Measurements from ENCODE around the gene HERPUD2. TPM values are rescaled to one million over a fixed set of nuclear protein-coding genes. Genes with fewer than 3 reads are reported as not detected.

HERPUD2 gene
- total and polyA plus RNA-seq, 2 of the 4 experiments (the other 2 are of a cell fraction), result 22.2 to 27.2 TPM

DNA sequence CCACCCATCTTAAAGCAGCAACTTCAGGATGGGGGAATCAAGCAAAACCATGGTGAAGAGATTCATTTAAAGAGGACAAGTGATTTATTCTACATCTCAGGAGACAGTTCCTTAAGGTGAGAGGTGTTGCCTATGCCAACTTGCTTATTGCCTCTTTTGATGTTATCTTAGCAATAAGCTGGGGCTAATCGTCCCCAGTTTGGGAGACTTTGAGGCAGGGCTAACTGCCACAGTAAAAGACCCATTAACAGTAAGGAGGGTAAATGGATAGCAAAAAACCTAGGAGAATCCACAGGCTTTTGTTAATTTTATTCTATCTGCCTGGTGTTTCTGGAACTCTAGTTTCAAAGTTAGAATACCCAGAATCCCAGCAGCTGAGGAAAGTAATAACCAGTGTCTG, 22.1 kb upstream of the HERPUD2 start:
- Histone ChIP-seq H3K79me1 (ENCODE audit: low read depth in 1 of 2, low read length in 2 of 2) (no peaks in the 10 kb centered on the region), H3K36me3 (ENCODE audit: control insufficient read depth, insufficient read depth, low read length) (no peaks in the 10 kb centered on the region), H4K91ac (ENCODE audit: insufficient read depth, low read depth, low read length) (no peak overlapping the region), H4K8ac (ENCODE audit: low read depth in 2 of 2, low read length in 2 of 2) (no peak overlapping the region), H2BK15ac (ENCODE audit: low read depth, low read length) (no peak overlapping the region), H3K4me1 (ENCODE audit: control insufficient read depth, insufficient read depth, low read length) (peaks cover 4% of the 10 kb centered on the region; the same call in 1 of the 2 replicates), H3K27me3 (ENCODE audit: control insufficient read depth, insufficient read depth, low read length) (no peaks in the 10 kb centered on the region; the same call in 1 of the 2 replicates), H2BK120ac (ENCODE audit: low read depth, low read length) (no peak overlapping the region), H3K4me3 (ENCODE audit: insufficient read depth, low read depth, low read length) (no peak overlapping the region), H3K4ac (ENCODE audit: low read depth, low read length) (no peak overlapping the region), H3K27ac (ENCODE audit: insufficient read depth, low read length) (peak overlapping the region; percentile 47; the same call in 1 of the 2 replicates), H3K9me3 (ENCODE audit: control insufficient read depth, insufficient read depth, low read length) (no peaks in the 10 kb centered on the region; the same call in 1 of the 2 replicates), H2AK5ac (ENCODE audit: low read depth, low read length) (no peak overlapping the region), H3K4me2 (ENCODE audit: low read depth, low read length) (peak overlapping the region; percentile 62), H2BK20ac (ENCODE audit: low read depth, low read length) (no peak overlapping the region), H3K9me1 (ENCODE audit: insufficient read depth, low read length) (no peaks in the 10 kb centered on the region), H2BK5ac (ENCODE audit: low read depth, low read length, poor library complexity, severe bottlenecking) (no peak overlapping the region), H3K18ac (ENCODE audit: low read depth, low read length) (peak overlapping the region; percentile 75; the same call in 1 of the 2 replicates), H4K20me1 (ENCODE audit: insufficient read depth, low read length) (no peaks in the 10 kb centered on the region), H3K9ac (ENCODE audit: low read depth, low read length) (peak overlapping the region; percentile 52; the same call in 1 of the 2 replicates), H2AK9ac (replicated peaks; ENCODE audit: low read depth, low read length, poor library complexity) (no peak overlapping the region), H3K14ac (replicated peaks; ENCODE audit: low read depth, low read length) (no peak overlapping the region), H4K5ac (ENCODE audit: low read depth, low read length) (peak overlapping the region; percentile 67; the same call in 1 of the 2 replicates), H3K56ac (ENCODE audit: extremely low read depth, insufficient read depth, low read length) (no peak overlapping the region), H2AFZ (replicated peaks; ENCODE audit: low read length, poor library complexity) (no peak overlapping the region), H3K23ac (ENCODE audit: low read depth, low read length) (no peak overlapping the region)
- intact Hi-C loops (cut with micrococcal nuclease) (loop anchor here (2.0 kb wide), 1 partner anchor 36 kb away; no protein-coding TSS in a partner anchor), in situ Hi-C loops (cut with MboI; ENCODE audit: low sequenced_read_pairs) (loop anchor here (10.0 to 25.0 kb wide), 2 partner anchors 258 to 620 kb away; no protein-coding TSS in a partner anchor), dilution Hi-C loops (cut with HindIII; ENCODE audit: low sequenced_read_pairs, unreplicated experiment) (no loop called here)
- POLR2A ChIA-PET (ENCODE audit: unreplicated experiment), result no interaction called here
- TF ChIP-seq RCOR1 (IDR thresholded peaks at IDR 0.05; ENCODE audit: insufficient replicate concordance, low read length) (no peak), BHLHE40 (IDR thresholded peaks at IDR 0.05; ENCODE audit: low read depth, low read length) (no peak), SMC3 (IDR thresholded peaks at IDR 0.05; ENCODE audit: low read depth, low read length) (no peak), RFX5 (IDR thresholded peaks at IDR 0.05; ENCODE audit: low read depth, low read length) (no peak), CHD1 (IDR thresholded peaks at IDR 0.05; ENCODE audit: low read depth, low read length) (no peak), MAFK (IDR thresholded peaks at IDR 0.05; ENCODE audit: low read depth, low read length) (no peak), RAD21 (IDR thresholded peaks at IDR 0.05; ENCODE audit: low read length) (no peak), CEBPB (IDR thresholded peaks at IDR 0.05; ENCODE audit: low read depth, low read length) (no peak), FOS (IDR thresholded peaks at IDR 0.05; ENCODE audit: low read depth, low read length) (no peak), POLR2A (IDR thresholded peaks at IDR 0.05; ENCODE audit: low read depth, low read length) (no peak), MAZ (IDR thresholded peaks at IDR 0.05; ENCODE audit: borderline replicate concordance, low read depth, low read length) (no peak)
- TF ChIP-seq, protein P1, sequence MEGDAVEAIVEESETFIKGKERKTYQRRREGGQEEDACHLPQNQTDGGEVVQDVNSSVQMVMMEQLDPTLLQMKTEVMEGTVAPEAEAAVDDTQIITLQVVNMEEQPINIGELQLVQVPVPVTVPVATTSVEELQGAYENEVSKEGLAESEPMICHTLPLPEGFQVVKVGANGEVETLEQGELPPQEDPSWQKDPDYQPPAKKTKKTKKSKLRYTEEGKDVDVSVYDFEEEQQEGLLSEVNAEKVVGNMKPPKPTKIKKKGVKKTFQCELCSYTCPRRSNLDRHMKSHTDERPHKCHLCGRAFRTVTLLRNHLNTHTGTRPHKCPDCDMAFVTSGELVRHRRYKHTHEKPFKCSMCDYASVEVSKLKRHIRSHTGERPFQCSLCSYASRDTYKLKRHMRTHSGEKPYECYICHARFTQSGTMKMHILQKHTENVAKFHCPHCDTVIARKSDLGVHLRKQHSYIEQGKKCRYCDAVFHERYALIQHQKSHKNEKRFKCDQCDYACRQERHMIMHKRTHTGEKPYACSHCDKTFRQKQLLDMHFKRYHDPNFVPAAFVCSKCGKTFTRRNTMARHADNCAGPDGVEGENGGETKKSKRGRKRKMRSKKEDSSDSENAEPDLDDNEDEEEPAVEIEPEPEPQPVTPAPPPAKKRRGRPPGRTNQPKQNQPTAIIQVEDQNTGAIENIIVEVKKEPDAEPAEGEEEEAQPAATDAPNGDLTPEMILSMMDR (conservative IDR thresholded peaks at IDR 0.05; ENCODE audit: low read depth, low read length), result no peak
- no CpG with 5 or more reads among the region's 1 CpG for WGBS, 2 experiments (ENCODE audit: extremely low coverage in 2 of 2, insufficient read length in 1 of 2)
- BruUV-seq (replicated peaks), result no TSS peak
- ATAC-seq (ENCODE audit: low read depth) (no peak), DNase-seq (no peak)
- CTCF ChIA-PET, result interaction anchor here (1.2 kb wide), 1 partner anchor 121 kb away, joined by 4 read pairs; no protein-coding TSS in a partner anchor
